PC-3 (cell line): ENCODE data around the gene EGFL8. TPM values are rescaled to one million over a fixed set of nuclear protein-coding genes. Genes with fewer than 3 reads are reported as not detected.

Source experiments
- ATAC-seq: fragments of 200-7000 bp; cut with Tn5 transposase; 2 replicates; pipeline ENCODE4 v1.9.1; 2020; ENCODE audit warnings: mild to moderate bottlenecking, moderate library complexity
- BruUV-seq: library from RNA; stranded (reverse); fragments of 400-500 nt; replicated peaks from 2 replicates; lab custom pipeline; 2021; lab: Mats Ljungman, UMichigan
- CTCF ChIA-PET: fragments of 300-600 bp; sonication (Branson Sonifier 250); formaldehyde crosslinking; loops from one replicate; lab custom pipeline; 2022; ENCODE audit warnings: antibody characterized with exemption; lab: Charles Lee
- POLR2A ChIA-PET: fragments of 300-600 bp; sonication (Branson Sonifier 250); formaldehyde crosslinking; loops from one replicate; lab custom pipeline; 2022; ENCODE audit warnings: antibody characterized with exemption; ENCODE audit not compliant: unreplicated experiment; lab: Charles Lee
- DNase-seq: peaks from one replicate; pipeline ENCODE4 v3.0.0-alpha.2; 2015
- H2AFZ ChIP-seq: fragments of 300-600 bp; sonication (generic); 2 replicates; pipeline ENCODE4 v1.6.0; 2016; ENCODE audit warnings: antibody characterized with exemption, low read length
- H3F3A ChIP-seq: fragments of 300-600 bp; sonication (generic); one replicate; pipeline ENCODE4 v1.6.0; 2017; ENCODE audit warnings: antibody characterized with exemption, low read length, control low read depth, mild to moderate bottlenecking; ENCODE audit not compliant: unreplicated experiment
- H3K27ac ChIP-seq: fragments of 300-600 bp; sonication (generic); 2 replicates; pipeline ENCODE4 v1.5.1; 2016; ENCODE audit warnings: mild to moderate bottlenecking, low read length
- H3K27me3 ChIP-seq: fragments of 300-600 bp; sonication (generic); 2 replicates; pipeline ENCODE4 v1.6.1; 2016; ENCODE audit warnings: low read length, mixed read lengths
- H3K36me3 ChIP-seq: fragments of 300-600 bp; sonication (generic); 2 replicates; pipeline ENCODE4 v1.6.1; 2016; ENCODE audit warnings: low read depth, mixed run types, low read length, mixed read lengths
- H3K4me1 ChIP-seq: fragments of 300-600 bp; sonication (generic); 2 replicates; pipeline ENCODE4 v1.5.1; 2016; ENCODE audit warnings: low read length; ENCODE audit not compliant: insufficient read depth
- H3K4me2 ChIP-seq: fragments of 300-600 bp; sonication (generic); 2 replicates; pipeline ENCODE4 v1.6.0; 2016; ENCODE audit warnings: low read length
- H3K4me3 ChIP-seq: fragments of 300-600 bp; sonication (generic); 2 replicates; pipeline ENCODE4 v1.5.1; 2016; ENCODE audit warnings: mild to moderate bottlenecking, low read length, mixed read lengths
- H3K79me2 ChIP-seq: fragments of 300-600 bp; sonication (generic); 2 replicates; pipeline ENCODE4 v1.6.1; 2017; ENCODE audit warnings: low read length, mixed read lengths
- H3K9ac ChIP-seq: fragments of 300-600 bp; sonication (generic); 2 replicates; pipeline ENCODE4 v1.6.0; 2016; ENCODE audit warnings: mild to moderate bottlenecking, low read length
- H3K9me2 ChIP-seq: fragments of 300-600 bp; sonication (generic); replicated peaks from 2 replicates; pipeline ENCODE4 v1.6.1; 2016; ENCODE audit warnings: mixed run types, low read length, mixed read lengths
- H3K9me3 ChIP-seq: fragments of 300-600 bp; sonication (generic); 2 replicates; pipeline ENCODE4 v1.6.1; 2016; ENCODE audit warnings: low read length, mixed read lengths
- H4K20me1 ChIP-seq: fragments of 300-600 bp; sonication (generic); 2 replicates; pipeline ENCODE4 v1.6.1; 2016; ENCODE audit warnings: low read length, mixed read lengths
- EZH2 ChIP-seq: fragments of 300-600 bp; sonication (generic); IDR thresholded peaks from one replicate; pipeline ENCODE4 v1.6.1; 2017; ENCODE audit warnings: antibody characterized with exemption, mild to moderate bottlenecking, low read length; ENCODE audit not compliant: unreplicated experiment
- EZH2phosphoT487 ChIP-seq: fragments of 300-600 bp; sonication (generic); IDR thresholded peaks from 2 replicates; pipeline ENCODE4 v1.6.1; 2018; ENCODE audit warnings: mild to moderate bottlenecking, antibody characterized with exemption, low read length, borderline replicate concordance
- intact Hi-C: fragments of 100-400 bp; cut with micrococcal nuclease; formaldehyde crosslinking; loops from 2 replicates; pipeline ENCODE4 v1.9.0; 2023
- total RNA-seq: library from RNA; depleted of rRNA; stranded (reverse); fragments of >200 nt; gene quantifications from 2 replicates; pipeline ENCODE4 v1.2.3, GENCODE V29; 2014
- TF ChIP-seq, protein P1 (sequence below): fragments of 300-600 bp; sonication (generic); conservative IDR thresholded peaks from 2 replicates; pipeline ENCODE4 v1.5.1; 2017; ENCODE audit warnings: antibody characterized with exemption, low read depth, mild to moderate bottlenecking, low read length

EGFL8 gene
- total RNA-seq, 1 experiment from 2014 or later, result 7.9 TPM

DNA sequence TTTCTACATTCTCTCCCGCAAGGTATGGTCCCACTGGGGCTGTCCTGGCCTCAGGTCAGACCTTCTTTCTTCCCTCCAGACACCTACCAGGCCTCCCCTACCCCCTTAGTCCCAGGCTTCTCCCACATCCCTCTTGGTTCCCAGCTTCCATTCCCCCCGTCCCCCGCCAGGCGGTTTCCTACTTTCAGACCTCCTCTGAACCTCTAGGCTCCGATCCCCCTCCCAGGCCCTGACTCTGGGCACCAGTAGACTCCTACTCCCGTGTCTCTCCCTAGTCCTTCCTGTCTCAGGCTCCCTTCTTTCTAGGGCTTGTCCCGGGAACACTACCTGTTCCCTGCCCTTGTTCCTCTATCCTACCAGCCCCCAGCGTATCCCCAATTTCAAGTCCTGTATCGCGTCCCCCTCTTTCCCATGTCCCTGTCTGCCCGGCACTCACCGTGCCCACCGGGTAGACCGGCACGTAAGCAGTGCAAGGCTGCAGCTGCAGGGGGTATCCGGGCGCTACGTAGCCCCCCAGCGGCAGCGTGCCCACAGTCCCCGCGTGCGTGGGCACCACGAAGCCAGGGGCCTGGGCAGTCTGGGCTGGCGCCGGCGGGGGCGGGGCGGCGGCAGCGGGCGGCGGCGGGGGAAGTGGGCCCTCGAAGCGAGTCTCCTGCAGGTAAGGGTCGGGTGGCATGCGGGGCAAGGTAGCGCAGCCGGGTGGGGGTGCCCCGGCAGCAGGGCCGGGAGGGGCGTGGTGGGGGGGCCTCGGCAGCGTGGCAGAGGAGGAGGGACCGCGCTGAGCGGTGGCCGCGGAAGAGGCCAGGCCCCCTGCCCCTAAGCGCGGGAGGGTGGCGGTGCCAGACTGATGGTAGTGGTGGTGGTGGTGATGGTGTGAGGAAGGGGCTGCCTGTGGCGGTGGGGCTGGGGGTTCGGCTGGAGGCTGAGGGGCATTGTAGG lies 14.2 kb upstream of the EGFL8 start:
- intact Hi-C loops, result no loop called here
- Histone ChIP-seq H4K20me1 (no peaks in the 10 kb centered on the region), H3K36me3 (no peaks in the 10 kb centered on the region), H3K27me3 (no peaks in the 10 kb centered on the region), H3K9me2 (no peaks in the 10 kb centered on the region), H3K4me2 (no peak overlapping the region), H3F3A (no peaks in the 10 kb centered on the region), H3K79me2 (peaks cover 13% of the 10 kb centered on the region), H3K9ac (no peak overlapping the region), H3K9me3 (no peaks in the 10 kb centered on the region), H3K4me1 (peaks cover 10% of the 10 kb centered on the region), H3K27ac (no peak overlapping the region), H3K4me3 (no peak overlapping the region), H2AFZ (no peak overlapping the region)
- DNase-seq (no peak), ATAC-seq (no peak)
- POLR2A ChIA-PET, result no interaction called here
- TF ChIP-seq, protein P1, sequence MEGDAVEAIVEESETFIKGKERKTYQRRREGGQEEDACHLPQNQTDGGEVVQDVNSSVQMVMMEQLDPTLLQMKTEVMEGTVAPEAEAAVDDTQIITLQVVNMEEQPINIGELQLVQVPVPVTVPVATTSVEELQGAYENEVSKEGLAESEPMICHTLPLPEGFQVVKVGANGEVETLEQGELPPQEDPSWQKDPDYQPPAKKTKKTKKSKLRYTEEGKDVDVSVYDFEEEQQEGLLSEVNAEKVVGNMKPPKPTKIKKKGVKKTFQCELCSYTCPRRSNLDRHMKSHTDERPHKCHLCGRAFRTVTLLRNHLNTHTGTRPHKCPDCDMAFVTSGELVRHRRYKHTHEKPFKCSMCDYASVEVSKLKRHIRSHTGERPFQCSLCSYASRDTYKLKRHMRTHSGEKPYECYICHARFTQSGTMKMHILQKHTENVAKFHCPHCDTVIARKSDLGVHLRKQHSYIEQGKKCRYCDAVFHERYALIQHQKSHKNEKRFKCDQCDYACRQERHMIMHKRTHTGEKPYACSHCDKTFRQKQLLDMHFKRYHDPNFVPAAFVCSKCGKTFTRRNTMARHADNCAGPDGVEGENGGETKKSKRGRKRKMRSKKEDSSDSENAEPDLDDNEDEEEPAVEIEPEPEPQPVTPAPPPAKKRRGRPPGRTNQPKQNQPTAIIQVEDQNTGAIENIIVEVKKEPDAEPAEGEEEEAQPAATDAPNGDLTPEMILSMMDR, result no peak
- TF ChIP-seq EZH2phosphoT487, result no peak
- no peak for TF ChIP-seq EZH2
- BruUV-seq, result no TSS peak
- CTCF ChIA-PET, result no interaction called here

DNA sequence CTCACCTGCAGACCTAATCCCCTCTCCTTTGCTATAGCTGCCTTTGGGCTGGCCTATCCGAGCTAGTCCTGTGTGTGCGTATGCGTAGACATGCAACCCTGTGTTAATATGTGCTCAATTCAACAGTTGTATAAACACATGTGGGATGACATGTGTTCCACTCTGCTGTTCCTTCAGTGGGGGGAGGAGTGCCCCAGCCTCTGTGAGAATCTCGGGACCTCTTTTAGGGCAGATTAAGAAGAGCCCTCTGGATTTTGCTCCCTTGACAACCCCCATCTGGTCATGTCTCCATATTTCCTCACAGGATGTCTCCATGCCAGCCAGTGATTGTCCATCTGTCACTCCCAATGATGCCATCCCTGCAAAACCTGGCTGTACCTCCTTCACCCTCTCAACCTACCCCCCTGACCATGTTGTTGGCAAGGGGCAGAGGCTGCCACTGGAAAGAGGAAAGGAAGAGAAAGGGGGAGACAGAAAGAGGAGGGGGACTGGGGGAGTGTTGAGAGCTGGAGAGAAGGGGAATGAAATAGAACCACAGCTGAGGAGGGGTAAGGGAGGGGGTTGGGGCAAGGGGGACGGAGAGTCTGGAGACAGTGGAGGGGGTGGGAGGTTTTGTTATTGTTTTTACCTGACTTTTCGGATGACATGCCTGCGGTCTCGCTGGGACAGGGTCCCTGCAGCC lies 13.1 kb upstream of the EGFL8 start:
- H3K4me3 ChIP-seq, result no peak overlapping the region
- ChIA-PET CTCF (no interaction called here), POLR2A (interaction anchor here (0.7 kb wide), 1 partner anchor 22 kb away, joined by 3 read pairs; no protein-coding TSS in a partner anchor)
- intact Hi-C loops, result no loop called here
- no peaks in the 10 kb centered on the region for H4K20me1 ChIP-seq
- no peaks in the 10 kb centered on the region for H3F3A ChIP-seq
- H3K4me1 ChIP-seq, result peaks cover 12% of the 10 kb centered on the region
- no peak for ATAC-seq
- H3K79me2 ChIP-seq, result peaks cover 23% of the 10 kb centered on the region
- H3K4me2 ChIP-seq, result no peak overlapping the region
- no peaks in the 10 kb centered on the region for H3K9me3 ChIP-seq
- H3K9me2 ChIP-seq, result no peaks in the 10 kb centered on the region
- DNase-seq, result no peak
- H3K9ac ChIP-seq, result no peak overlapping the region
- H2AFZ ChIP-seq, result no peak overlapping the region
- TF ChIP-seq, protein P1, result no peak
- TF ChIP-seq EZH2 (no peak), EZH2phosphoT487 (no peak)
- H3K36me3 ChIP-seq, result no peaks in the 10 kb centered on the region
- H3K27ac ChIP-seq, result no peak overlapping the region
- H3K27me3 ChIP-seq, result no peaks in the 10 kb centered on the region
- BruUV-seq, result no TSS peak
